ENCODE measurements around the gene NTRK3.

NTRK3 gene

DNA sequence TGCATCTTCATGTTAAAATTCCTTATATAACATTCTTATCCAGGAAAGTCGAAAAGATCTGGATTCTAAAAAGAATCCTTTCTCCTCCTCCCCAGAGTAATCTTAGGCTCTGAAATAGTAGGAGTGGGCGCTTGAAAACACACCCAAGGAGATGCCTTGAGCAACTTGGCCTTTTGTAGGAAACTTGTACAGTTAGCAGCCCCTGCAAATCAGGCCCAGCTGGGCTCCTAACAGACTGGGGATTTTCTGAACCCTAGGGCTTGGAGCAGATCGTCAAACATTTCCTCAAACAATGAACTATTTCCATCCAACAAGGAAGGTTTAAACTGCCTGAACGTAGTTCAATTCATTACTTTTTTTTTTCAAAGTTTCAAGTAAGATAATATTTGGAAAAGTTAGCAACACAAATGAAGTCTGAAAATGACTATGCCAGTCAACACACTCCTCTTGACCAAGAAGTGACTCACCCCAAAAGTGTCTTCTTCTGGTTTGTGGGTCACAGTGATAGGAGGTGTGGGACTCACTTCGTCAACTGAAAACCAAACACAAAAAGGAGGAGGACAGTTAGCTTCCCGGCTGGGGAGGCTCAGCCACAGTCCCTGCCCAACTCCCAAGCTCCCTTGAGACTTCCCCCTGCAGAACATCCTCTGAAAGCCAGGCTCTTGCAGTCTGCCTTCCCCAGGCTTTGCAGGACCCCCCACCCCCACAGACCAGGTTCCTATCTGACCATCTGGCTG, 129.7 kb downstream of the NTRK3 start:
- TF ChIP-seq CTCF (IDR thresholded peaks at IDR 0.05; ENCODE audit: low read depth, low read length, missing control alignments): no peak
- no peak for DNase-seq (ENCODE audit: extremely low read depth, low read depth)
- no peak overlapping the region for H3K4me3 ChIP-seq (replicated peaks; ENCODE audit: low read depth, low read length)

- no peak for TF ChIP-seq CTCF (IDR thresholded peaks at IDR 0.05; ENCODE audit: low read depth, low read length, missing control alignments)
- DNase-seq (ENCODE audit: extremely low read depth, low read depth): no peak
- no peak overlapping the region for H3K4me3 ChIP-seq (replicated peaks; ENCODE audit: low read depth, low read length)
Measured at GRCh38 chr15:88125576-88125975, 131.0 kb downstream of the NTRK3 start.

DNA sequence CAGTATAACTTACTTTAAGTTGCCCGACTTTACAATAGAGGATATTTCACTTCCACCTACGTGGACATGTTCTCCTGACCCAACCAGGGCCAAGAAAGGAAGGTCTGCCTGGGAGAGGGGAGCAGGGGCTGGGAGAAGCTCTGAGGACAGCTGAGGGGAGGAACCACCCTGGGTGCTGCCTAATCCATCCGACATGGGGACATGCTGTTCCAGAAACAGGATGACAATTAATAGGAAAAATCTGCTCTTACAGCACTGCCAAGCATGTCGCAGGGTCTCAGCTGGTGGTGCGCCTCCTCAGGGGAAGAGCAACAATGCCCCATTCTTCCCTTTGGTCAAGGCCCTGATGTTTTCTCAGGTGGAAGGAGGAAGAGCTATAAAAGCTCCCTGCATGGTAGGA, 132.3 kb downstream of the NTRK3 start:
- no peak for TF ChIP-seq CTCF (IDR thresholded peaks at IDR 0.05; ENCODE audit: low read depth, low read length, missing control alignments)
- no peak overlapping the region for H3K4me3 ChIP-seq (replicated peaks; ENCODE audit: low read depth, low read length)
- DNase-seq (ENCODE audit: extremely low read depth, low read depth): no peak

- no peak for DNase-seq (ENCODE audit: extremely low read depth, low read depth)
Measured at GRCh38 chr15:88121968-88122530, 134.5 kb downstream of the NTRK3 start.

DNA sequence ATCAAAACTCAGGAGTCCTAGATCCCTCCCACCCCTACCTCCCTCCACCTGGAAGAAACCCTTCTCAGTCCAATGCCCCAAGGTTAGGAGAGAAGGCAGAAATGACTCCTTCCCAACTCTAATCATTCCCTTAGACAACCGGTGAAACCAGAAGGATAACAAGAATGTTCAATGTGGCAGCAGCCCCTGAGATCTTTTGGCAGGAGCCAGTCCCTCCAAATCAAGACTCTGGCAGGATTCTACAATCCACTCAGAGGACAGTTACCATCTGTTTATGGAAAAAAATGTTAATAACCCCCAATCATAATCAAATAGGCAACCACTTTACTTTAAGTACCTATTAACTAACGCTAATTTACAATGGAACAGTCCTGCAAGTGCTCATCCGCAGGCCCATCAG, 136.5 kb downstream of the NTRK3 start:
- TF ChIP-seq CTCF (IDR thresholded peaks at IDR 0.05; ENCODE audit: low read depth, low read length, missing control alignments): no peak
- H3K4me3 ChIP-seq (replicated peaks; ENCODE audit: low read depth, low read length): no peak overlapping the region
- DNase-seq (ENCODE audit: extremely low read depth, low read depth): no peak

More at GRCh38 chr15:88121968-88122530, 134.5 kb downstream of the NTRK3 start:
- no peak overlapping the region for H3K4me3 ChIP-seq (replicated peaks; ENCODE audit: low read depth, low read length)
- no peak for TF ChIP-seq CTCF (IDR thresholded peaks at IDR 0.05; ENCODE audit: low read depth, low read length, missing control alignments)

GRCh38 chr15:88118741-88119140, 137.8 kb downstream of the NTRK3 start:
- TF ChIP-seq CTCF (IDR thresholded peaks at IDR 0.05; ENCODE audit: low read depth, low read length, missing control alignments): no peak
- no peak for DNase-seq (ENCODE audit: extremely low read depth, low read depth)

More at GRCh38 chr15:88118741-88119140, 137.8 kb downstream of the NTRK3 start:
- H3K4me3 ChIP-seq (replicated peaks; ENCODE audit: low read depth, low read length): no peak overlapping the region
